ENCODE results near the gene TBC1D22B.
"Not testable (repeated sequence)": the region's sequence is repeated elsewhere in the genome, so short reads cannot be mapped to it uniquely, and the experiment has no call there.

The TBC1D22B gene

GRCh38 chr6:37303891-37304503 is 46.4 kb downstream of the TBC1D22B start:
- DNase-seq (ENCODE audit: low spot score), result peak; percentile 53

DNA sequence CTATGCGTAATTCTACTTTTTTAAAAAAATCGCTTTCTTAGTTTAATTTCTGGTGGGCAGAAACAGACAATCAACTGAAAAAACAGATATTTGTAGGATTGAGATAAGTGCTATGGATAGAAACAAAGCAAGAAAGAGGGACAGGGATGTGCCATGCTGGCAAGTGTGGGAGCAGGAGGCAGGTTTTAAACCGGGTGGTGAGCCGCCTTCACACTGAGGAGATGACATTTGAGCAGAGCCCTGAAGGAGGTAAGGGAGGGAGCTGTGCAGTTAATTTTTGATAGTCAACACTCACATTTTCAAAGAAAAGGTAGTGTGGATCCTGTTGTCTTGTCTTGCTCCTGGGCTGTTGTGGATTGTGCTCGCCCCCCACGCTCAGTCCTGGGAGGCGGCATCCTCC is 47.2 kb downstream of the TBC1D22B start:
- no peak for DNase-seq (ENCODE audit: low spot score)

- DNase-seq (ENCODE audit: low spot score), result no peak
Measured at GRCh38 chr6:37305841-37306425, 48.4 kb downstream of the TBC1D22B start.

DNA sequence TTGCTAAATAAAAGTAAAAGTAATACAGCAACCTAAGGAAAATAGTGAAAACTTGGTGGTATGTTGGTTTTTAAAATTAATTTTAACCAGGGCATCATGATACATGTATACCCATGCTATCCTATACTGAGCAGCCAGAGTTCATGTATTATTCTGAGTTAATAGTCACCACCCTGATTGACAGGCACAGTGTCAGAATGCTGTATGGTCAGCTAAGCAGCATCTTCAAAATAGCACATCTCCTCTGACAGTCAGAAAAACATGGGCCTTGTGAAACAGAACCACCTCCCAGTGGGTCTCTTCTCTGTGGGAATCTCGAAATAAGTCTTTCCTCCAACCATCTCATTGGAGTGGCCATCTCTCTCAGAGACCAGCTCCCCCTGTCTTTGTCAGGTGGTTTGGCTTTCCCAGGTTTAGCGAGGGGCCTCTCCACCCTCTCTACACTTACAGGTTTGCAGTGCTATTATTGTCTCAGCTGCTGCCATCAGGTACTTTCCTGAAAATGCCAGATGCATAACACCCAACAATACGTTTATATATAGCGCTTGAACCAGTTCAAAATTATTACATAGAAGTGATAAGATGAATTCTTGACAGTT is 49.2 kb downstream of the TBC1D22B start:
- no peak for DNase-seq (ENCODE audit: low spot score)

DNA sequence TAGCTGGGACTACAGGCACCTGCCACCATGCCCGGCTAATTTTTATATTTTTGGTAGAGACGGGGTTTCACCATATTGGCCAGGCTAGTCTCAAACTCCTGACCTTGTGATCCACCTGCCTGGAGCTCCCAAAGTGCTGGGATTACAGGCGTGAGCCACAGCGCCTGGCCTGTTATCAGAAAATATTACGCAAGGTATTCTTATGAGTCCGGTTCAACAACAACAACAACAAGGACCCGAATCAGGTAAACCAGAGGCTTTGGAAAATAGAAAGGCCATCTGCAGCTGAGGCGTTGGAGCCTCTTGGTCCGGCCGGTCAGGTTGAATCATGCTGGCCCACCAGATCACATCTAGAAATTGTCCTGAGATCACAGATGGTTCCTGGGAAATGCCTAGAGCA is 49.9 kb downstream of the TBC1D22B start:
- not testable (repeated sequence) for DNase-seq (ENCODE audit: low spot score)

- DNase-seq (ENCODE audit: low spot score), result no peak
Measured at GRCh38 chr6:37308069-37308815, 50.7 kb downstream of the TBC1D22B start.

GRCh38 chr6:37309046-37309445 is 51.5 kb downstream of the TBC1D22B start:
- DNase-seq (ENCODE audit: low spot score), result no peak

- DNase-seq (ENCODE audit: low spot score), result no peak
Measured at GRCh38 chr6:37309692-37310091, 52.1 kb downstream of the TBC1D22B start.

GRCh38 chr6:37310966-37311365 is 53.4 kb downstream of the TBC1D22B start:
- DNase-seq (ENCODE audit: low spot score), result no peak

- DNase-seq (ENCODE audit: low spot score), result peak; percentile 42
Measured at GRCh38 chr6:37311741-37312473, 54.3 kb downstream of the TBC1D22B start.

DNA sequence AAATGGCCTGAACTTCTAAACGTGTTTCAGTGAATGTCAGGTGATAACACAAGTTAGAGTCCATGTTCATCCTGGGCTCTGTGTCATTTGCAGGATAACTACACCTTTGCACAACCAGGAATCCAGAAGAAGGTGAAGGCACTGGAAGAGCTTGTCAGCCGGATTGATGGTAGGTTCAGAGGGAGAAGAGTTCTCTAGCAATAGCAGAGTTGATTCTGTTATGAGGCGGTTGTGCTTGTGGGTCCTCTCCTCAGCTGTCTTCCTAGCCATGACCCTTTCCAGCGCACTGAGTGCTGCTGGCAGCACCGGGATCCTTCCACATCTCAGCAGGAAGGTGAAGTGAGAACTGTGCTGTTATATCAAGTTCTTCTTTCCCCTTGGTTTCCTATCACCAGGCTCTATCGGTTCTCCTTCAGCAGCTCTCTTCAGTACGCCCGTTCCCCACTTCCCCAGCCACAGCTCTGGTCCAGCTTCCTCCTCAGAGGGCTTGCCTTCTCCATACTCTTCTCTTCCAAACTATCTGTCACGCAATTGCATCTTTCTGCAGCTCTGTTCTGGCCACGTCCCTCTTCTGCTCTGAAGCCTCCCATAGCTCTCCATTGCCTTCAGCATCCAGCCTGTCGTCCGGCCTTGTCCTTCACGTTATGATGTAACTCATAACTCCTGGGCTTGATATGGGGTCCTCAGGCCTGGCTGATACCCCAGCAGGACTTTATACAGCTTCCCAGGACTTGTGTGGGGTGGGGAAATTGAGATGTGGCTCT is 56.3 kb downstream of the TBC1D22B start:
- no peak for DNase-seq (ENCODE audit: low spot score)

DNA sequence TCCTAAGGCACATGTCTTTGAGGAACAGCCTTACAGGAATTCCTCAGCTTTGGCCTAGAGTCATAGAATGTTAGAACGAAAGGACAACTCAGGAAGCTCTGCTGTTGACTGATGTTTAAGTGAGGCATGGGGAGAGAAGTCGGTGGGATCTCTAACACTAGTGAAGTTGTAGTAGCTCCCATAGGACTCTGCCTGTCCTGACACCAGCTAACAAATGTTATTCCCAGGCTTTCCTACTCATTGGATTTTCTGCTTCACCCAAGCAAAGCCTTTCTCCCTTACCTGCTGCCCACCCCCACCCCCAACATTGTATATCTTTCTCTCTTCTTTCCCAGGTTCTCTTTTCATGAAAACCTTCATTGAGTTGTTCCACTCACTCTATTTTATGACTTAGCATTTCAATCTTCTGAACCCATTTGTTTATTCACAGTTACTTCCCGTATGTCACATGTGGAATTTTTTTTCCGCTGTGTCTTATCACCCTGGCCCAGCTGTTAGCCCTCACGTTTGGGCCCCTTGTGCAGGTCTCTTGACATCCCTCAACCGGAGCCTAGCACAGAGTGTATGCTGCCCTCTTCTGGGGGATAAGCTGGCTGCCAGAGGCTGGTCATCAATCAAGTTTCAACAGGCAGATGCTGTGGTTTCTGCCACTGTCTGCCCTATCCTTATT is 57.0 kb downstream of the TBC1D22B start:
- peak; percentile 17 for DNase-seq (ENCODE audit: low spot score)

- DNase-seq (ENCODE audit: low spot score), result no peak
Measured at GRCh38 chr6:37315157-37315515, 57.6 kb downstream of the TBC1D22B start.

DNA sequence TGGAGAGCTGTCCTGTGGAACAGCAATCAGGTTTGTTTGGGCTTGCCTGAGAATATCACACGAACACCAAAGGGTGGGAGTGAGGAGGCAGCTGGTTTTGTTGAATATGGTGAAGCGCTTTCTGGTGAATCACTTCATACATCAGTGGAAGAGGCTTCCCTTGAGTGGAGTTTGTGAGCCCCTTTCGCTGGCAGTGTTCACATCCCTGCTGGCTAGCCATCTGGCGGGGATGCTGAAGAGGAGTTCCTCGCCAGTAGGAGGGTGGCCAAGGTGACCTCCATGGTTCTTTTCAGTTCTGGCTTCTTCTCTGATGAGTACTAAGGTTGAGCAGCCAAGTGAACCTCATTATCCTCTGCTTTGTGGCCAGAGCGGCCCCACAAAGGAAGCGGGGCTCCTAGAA is 58.5 kb downstream of the TBC1D22B start:
- no peak for DNase-seq (ENCODE audit: low spot score)

GRCh38 chr6:37317312-37318038 is 59.9 kb downstream of the TBC1D22B start:
- DNase-seq (ENCODE audit: low spot score), result no peak

DNA sequence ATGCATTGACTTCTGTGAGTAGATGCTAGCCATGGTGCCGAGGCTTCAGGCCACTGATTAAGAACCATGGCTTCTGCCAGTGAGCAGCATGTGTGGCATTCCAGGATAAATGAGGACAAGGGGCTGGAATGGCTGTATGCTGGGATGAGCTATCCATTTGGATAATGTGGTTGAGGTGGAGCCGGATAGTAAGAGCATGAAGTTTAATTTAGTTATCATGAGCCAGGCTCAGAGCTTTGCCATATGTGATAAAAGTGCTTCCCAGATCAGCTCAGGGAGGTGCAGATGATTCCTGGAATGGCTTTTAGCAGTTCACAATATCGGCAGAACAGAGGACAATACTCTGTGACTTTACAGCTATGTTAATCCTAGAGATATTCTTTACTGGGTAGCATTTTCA is 61.6 kb downstream of the TBC1D22B start:
- DNase-seq (ENCODE audit: low spot score), result no peak

DNA sequence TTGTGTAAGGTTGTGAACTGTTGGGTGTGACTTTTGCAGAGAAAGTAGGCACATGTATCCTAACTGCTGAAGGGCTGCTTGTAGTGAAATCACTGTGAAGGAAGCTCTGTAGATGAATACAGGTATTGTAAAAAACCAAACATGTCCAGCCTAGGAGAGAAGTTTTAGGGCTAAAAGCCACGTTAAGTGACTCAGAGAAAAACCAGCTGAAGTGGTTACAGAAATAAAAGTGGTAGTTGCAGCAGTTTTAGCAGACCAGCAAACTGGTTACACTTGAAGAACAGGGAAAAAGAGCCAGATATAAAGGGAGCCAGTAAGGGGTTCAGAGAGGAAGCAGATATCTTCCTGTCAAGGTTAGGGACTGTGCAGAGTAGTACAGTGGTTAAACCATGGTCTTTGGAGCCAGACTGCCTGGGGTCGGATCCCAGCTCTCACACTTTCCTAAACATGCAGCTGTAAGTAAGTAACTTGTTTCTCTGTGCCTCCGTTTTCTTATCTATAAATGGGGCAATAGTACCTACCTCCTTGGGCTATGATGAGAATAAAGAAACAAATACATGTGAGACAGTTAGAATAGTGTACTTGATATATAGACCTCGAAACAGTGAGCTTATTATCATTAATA is 62.4 kb downstream of the TBC1D22B start:
- no peak for DNase-seq (ENCODE audit: low spot score)

- DNase-seq (ENCODE audit: low spot score), result no peak
Measured at GRCh38 chr6:37320646-37321045, 63.1 kb downstream of the TBC1D22B start.

GRCh38 chr6:37321101-37321500 is 63.5 kb downstream of the TBC1D22B start:
- no peak for DNase-seq (ENCODE audit: low spot score)
